GM12878 (cell line): ENCODE measurements around the gene SLC12A1. TPM values are rescaled to one million over a fixed set of nuclear protein-coding genes. Genes with fewer than 3 reads are reported as not detected.

Experiments used
- ATAC-seq: fragments of 200-7000 bp; cut with Tn5 transposase; 3 replicates; pipeline ENCODE4 v1.9.1; 2020; ENCODE audit warnings: mild to moderate bottlenecking, moderate library complexity
- BruUV-seq: library from RNA; stranded (reverse); fragments of 400-500 nt; replicated peaks from 2 replicates; lab custom pipeline; 2021; lab: Mats Ljungman, UMichigan
- CTCF ChIA-PET: fragments of 300-600 bp; sonication (Branson Sonifier 250); formaldehyde crosslinking; extraction: SDS; loops from one replicate; lab custom pipeline; 2021; ENCODE audit warnings: inconsistent platforms; lab: Yijun Ruan, JAX
- POLR2A ChIA-PET: fragments of 350-600 bp; formaldehyde crosslinking; extraction: SDS; loops from one replicate; lab custom pipeline; 2021; ENCODE audit warnings: inconsistent platforms; lab: Charles Lee
- RAD21 ChIA-PET: fragments of 300-600 bp; sonication (Branson Sonifier 250); formaldehyde crosslinking; loops from one replicate; lab custom pipeline; 2023; ENCODE audit warnings: antibody characterized with exemption; ENCODE audit not compliant: unreplicated experiment; lab: Charles Lee
- SMC1A ChIA-PET: fragments of 300-600 bp; sonication (Branson Sonifier 250); formaldehyde crosslinking; loops from one replicate; lab custom pipeline; 2023; ENCODE audit not compliant: unreplicated experiment, uncharacterized antibody; lab: Charles Lee
- DNase-seq: peaks from one replicate; pipeline ENCODE4 v3.0.0-alpha.2; 2011; ENCODE audit warnings: low read depth, low spot score
- FAIRE-seq: peaks from 3 replicates; lab custom pipeline; 2011; peaks lifted over from hg19 to GRCh38; lab: Jason Lieb, UNC
- H2AFZ ChIP-seq: 2 replicates; pipeline ENCODE4 v1.6.0; 2011; ENCODE audit warnings: low read depth, low read length, control low read depth; ENCODE audit not compliant: control insufficient read depth
- H3K27ac ChIP-seq: 2 replicates; pipeline ENCODE4 v1.5.1; 2011; ENCODE audit warnings: control low read depth; ENCODE audit not compliant: control insufficient read depth, insufficient read depth
- H3K27me3 ChIP-seq, 2 experiments: replicated peaks in 1 of 2; 2 replicates each; pipeline versions ENCODE4 v1.6.0 to v1.6.1; 2011; ENCODE audit warnings: low read length in 1 of 2; ENCODE audit not compliant: control insufficient read depth in 2 of 2, insufficient read depth in 2 of 2
- H3K36me3 ChIP-seq, 2 experiments: 2 replicates each; pipeline ENCODE4 v1.5.1; 2011; ENCODE audit warnings: low read length in 1 of 2; ENCODE audit not compliant: control insufficient read depth in 2 of 2, insufficient read depth in 2 of 2
- H3K4me1 ChIP-seq: 2 replicates; pipeline ENCODE4 v1.6.1; 2011; ENCODE audit warnings: mild to moderate bottlenecking, low read length, moderate library complexity, mixed read lengths; ENCODE audit not compliant: control insufficient read depth, insufficient read depth
- H3K4me2 ChIP-seq: 2 replicates; pipeline ENCODE4 v1.6.0; 2011; ENCODE audit warnings: control low read depth; ENCODE audit not compliant: control insufficient read depth, insufficient read depth
- H3K4me3 ChIP-seq: fragments of 200-600 bp; sonication (generic); 2 replicates; pipeline ENCODE4 v1.5.1; 2016
- H3K79me2 ChIP-seq: 2 replicates; pipeline ENCODE4 v1.6.0; 2011; ENCODE audit warnings: low read length; ENCODE audit not compliant: control insufficient read depth, insufficient read depth
- H3K9ac ChIP-seq: 2 replicates; pipeline ENCODE4 v1.8.0; 2011; ENCODE audit warnings: low read length, control low read depth, mixed read lengths; ENCODE audit not compliant: control insufficient read depth, insufficient read depth
- H3K9me3 ChIP-seq: replicated peaks from 3 replicates; pipeline ENCODE4 v1.5.1; 2011; ENCODE audit warnings: mild to moderate bottlenecking, low read length; ENCODE audit not compliant: control insufficient read depth, insufficient read depth
- H4K20me1 ChIP-seq: 2 replicates; pipeline ENCODE4 v1.6.0; 2011; ENCODE audit not compliant: control insufficient read depth, insufficient read depth
- EP300 ChIP-seq, 2 experiments: fragments of 150-350 bp in 1 of 2; IDR thresholded peaks; 2 replicates each; pipeline ENCODE4 v1.6.1; 2011 to 2012; ENCODE audit warnings: low read depth in 2 of 2, low read length in 2 of 2, borderline replicate concordance in 1 of 2, improper control_type of control experiment in 1 of 2, inconsistent platforms in 1 of 2; ENCODE audit not compliant: control insufficient read depth in 1 of 2
- HDGF ChIP-seq: fragments of 450-650 bp; IDR thresholded peaks from 2 replicates; pipeline ENCODE4 v1.6.1; 2016; ENCODE audit warnings: antibody characterized with exemption
- JUND ChIP-seq: IDR thresholded peaks from 2 replicates; pipeline ENCODE4 v1.6.1; 2012; ENCODE audit warnings: low read depth, mild to moderate bottlenecking, low read length, improper control_type of control experiment, moderate library complexity
- MTA2 ChIP-seq: fragments of 450-650 bp; IDR thresholded peaks from 2 replicates; pipeline ENCODE4 v1.6.1; 2016; ENCODE audit warnings: low read depth, mild to moderate bottlenecking, moderate library complexity
- POLR2A ChIP-seq: IDR thresholded peaks from 2 replicates; pipeline ENCODE4 v1.6.1; 2011; ENCODE audit warnings: low read depth, mild to moderate bottlenecking, low read length
- RELA ChIP-seq: fragments of 450-650 bp; IDR thresholded peaks from 2 replicates; pipeline ENCODE4 v1.8.0; 2014; ENCODE audit warnings: borderline replicate concordance; ENCODE audit not compliant: partially characterized antibody
- TCF12 ChIP-seq: IDR thresholded peaks from 2 replicates; pipeline ENCODE4 v1.6.1; 2011; ENCODE audit warnings: low read depth, mild to moderate bottlenecking, low read length
- ZBED1 ChIP-seq: IDR thresholded peaks from 2 replicates; pipeline ENCODE4 v1.6.1; 2016; ENCODE audit warnings: borderline replicate concordance
- ZNF207 ChIP-seq: fragments of 450-650 bp; IDR thresholded peaks from 2 replicates; pipeline ENCODE4 v1.6.1; 2014; ENCODE audit warnings: antibody characterized with exemption, mild to moderate bottlenecking, borderline replicate concordance
- in situ Hi-C: fragments of 300-500 bp; cut with MboI; formaldehyde crosslinking; loops from 9 replicates; pipeline ENCODE4 v1.14.3; 2018; ENCODE audit warnings: mixed read lengths
- intact Hi-C: fragments of 100-400 bp; cut with micrococcal nuclease; formaldehyde crosslinking; loops from one replicate; pipeline ENCODE4 v1.14.2; 2022; ENCODE audit not compliant: unreplicated experiment
- polyA plus RNA-seq, 11 experiments: library from polyadenylated mRNA; depleted of rRNA in 4 of 11; unstranded in 6 of 11; stranded (reverse) in 5 of 11; fragments of >200 nt; fragmentation: Nextera tagmentation in 4 of 11; fragmentation: Illumina TruSeq in 1 of 11; extraction: Ambion mirVana in 4 of 11; extraction: Trizol in 1 of 11; gene quantifications; 1 replicate in 1 of 11; 2 replicates in 10 of 11; pipeline versions ENCODE4 v1.2.1 to v1.2.3, GENCODE V29; 2011 to 2016; ENCODE audit warnings: inconsistent platforms in 2 of 11, missing spikeins in 2 of 11, low read depth in 1 of 11
- total RNA-seq, 4 experiments: library from RNA; depleted of rRNA in 3 of 4; stranded (reverse); fragments of >200 nt in 3 of 4; fragmentation: Illumina TruSeq in 1 of 4; extraction: Trizol in 1 of 4; gene quantifications; 2 replicates each; pipeline versions ENCODE4 v1.2.1 to v1.2.3, GENCODE V29; 2013 to 2021
- TF ChIP-seq, protein P1 (sequence below): IDR thresholded peaks from 2 replicates; pipeline ENCODE4 v1.6.1; 2011; ENCODE audit warnings: mild to moderate bottlenecking, low read depth, low read length, moderate library complexity; ENCODE audit not compliant: insufficient replicate concordance
- TF ChIP-seq, protein P2 (sequence below): IDR thresholded peaks from 2 replicates; pipeline ENCODE4 v1.6.1; 2011; ENCODE audit warnings: low read depth, low read length, improper control_type of control experiment, borderline replicate concordance
- TF ChIP-seq, protein P3 (sequence below): fragments of 150-350 bp; IDR thresholded peaks from 2 replicates; pipeline ENCODE4 v1.6.1; 2016; ENCODE audit warnings: low read depth, low read length
- TF ChIP-seq, protein P4 (sequence below): fragments of 450-650 bp; IDR thresholded peaks from 2 replicates; pipeline ENCODE4 v1.6.1; 2017; ENCODE audit warnings: mild to moderate bottlenecking, moderate library complexity

Gene SLC12A1
- total and polyA plus RNA-seq, 10 of the 15 experiments (the other 5 are each of a cell fraction or from before 2014, with no cell fraction given): under 0.01 TPM; not detected in 9

DNA sequence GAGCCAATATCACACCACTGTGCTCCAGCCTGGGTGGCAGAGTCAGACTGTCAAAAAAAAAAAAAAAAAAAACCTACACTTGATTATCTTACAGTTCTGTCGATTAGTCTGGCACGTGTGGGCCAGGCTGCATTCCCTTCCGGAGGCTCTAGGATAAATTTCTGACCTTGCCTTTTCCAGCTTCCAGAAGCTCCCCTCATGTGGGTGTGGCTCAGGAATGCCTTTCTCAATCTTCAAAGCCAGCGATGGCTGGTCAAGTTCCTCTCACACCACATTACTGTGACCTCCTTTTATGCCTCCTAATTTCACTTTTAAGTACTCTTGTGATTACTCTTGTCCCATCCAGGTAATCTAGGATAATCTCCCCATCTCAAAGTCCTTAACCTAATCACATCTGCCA, 66.9 kb downstream of the SLC12A1 start (continued):
- TF ChIP-seq EP300 (IDR thresholded peaks at IDR 0.05; ENCODE audit: borderline replicate concordance in 1 of 2, control insufficient read depth in 1 of 2, low read depth in 2 of 2, low read length in 2 of 2) (no peak), JUND (no peak)

DNA sequence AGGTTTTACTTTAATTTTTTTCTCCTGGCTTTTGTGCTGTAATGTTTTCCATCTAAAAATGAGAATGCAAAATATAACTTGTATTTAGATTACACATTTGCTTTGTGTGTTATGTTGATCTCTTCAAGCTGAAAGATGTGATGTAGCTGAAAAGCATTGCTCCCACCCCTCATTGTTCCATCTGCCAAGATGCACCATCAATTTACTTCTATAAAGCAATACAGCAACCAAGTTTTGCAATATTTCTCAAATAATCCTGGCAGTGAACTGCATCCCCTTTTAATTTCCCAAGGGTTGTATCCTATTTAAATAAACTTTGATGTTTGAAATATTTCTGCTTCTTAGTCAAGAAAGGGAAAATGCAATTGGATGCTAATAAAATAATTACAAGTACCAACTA, 72.6 kb downstream of the SLC12A1 start:
- Histone ChIP-seq H3K9me3 (no peaks in the 10 kb centered on the region), H3K4me1 (no peaks in the 10 kb centered on the region), H3K36me3 (no peaks in the 10 kb centered on the region), H3K4me3 (no peak overlapping the region), H3K9ac (no peak overlapping the region), H3K79me2 (no peaks in the 10 kb centered on the region), H4K20me1 (no peaks in the 10 kb centered on the region), H2AFZ (no peak overlapping the region), H3K27me3 (peaks cover 0 to 3% of the 10 kb centered on the region in 2 experiments; a peak in 3 of 4 replicates), H3K4me2 (no peak overlapping the region), H3K27ac (no peak overlapping the region)
- SMC1A ChIA-PET: interaction anchor here (0.5 kb wide), 1 partner anchor 184 kb away, joined by 3 read pairs; no protein-coding TSS in a partner anchor
- intact Hi-C loops (no loop called here), in situ Hi-C loops (no loop called here)
- RAD21 ChIA-PET: no interaction called here
- DNase-seq: no peak
- CTCF ChIA-PET: no interaction called here
- no TSS peak for BruUV-seq
- POLR2A ChIA-PET: interaction anchor here (0.6 kb wide), 1 partner anchor 998 kb away, joined by 5 read pairs; no protein-coding TSS in a partner anchor
- no peak for FAIRE-seq
- ATAC-seq: no peak
- TF ChIP-seq, protein P1, sequence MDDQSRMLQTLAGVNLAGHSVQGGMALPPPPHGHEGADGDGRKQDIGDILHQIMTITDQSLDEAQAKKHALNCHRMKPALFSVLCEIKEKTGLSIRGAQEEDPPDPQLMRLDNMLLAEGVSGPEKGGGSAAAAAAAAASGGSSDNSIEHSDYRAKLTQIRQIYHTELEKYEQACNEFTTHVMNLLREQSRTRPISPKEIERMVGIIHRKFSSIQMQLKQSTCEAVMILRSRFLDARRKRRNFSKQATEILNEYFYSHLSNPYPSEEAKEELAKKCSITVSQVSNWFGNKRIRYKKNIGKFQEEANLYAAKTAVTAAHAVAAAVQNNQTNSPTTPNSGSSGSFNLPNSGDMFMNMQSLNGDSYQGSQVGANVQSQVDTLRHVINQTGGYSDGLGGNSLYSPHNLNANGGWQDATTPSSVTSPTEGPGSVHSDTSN: no peak
- TF ChIP-seq RELA: no peak
- TF ChIP-seq TCF12: no peak
- no peak for TF ChIP-seq POLR2A
- TF ChIP-seq, protein P2, sequence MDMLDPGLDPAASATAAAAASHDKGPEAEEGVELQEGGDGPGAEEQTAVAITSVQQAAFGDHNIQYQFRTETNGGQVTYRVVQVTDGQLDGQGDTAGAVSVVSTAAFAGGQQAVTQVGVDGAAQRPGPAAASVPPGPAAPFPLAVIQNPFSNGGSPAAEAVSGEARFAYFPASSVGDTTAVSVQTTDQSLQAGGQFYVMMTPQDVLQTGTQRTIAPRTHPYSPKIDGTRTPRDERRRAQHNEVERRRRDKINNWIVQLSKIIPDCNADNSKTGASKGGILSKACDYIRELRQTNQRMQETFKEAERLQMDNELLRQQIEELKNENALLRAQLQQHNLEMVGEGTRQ: no peak
- no peak for TF ChIP-seq ZNF207
- TF ChIP-seq, protein P3, sequence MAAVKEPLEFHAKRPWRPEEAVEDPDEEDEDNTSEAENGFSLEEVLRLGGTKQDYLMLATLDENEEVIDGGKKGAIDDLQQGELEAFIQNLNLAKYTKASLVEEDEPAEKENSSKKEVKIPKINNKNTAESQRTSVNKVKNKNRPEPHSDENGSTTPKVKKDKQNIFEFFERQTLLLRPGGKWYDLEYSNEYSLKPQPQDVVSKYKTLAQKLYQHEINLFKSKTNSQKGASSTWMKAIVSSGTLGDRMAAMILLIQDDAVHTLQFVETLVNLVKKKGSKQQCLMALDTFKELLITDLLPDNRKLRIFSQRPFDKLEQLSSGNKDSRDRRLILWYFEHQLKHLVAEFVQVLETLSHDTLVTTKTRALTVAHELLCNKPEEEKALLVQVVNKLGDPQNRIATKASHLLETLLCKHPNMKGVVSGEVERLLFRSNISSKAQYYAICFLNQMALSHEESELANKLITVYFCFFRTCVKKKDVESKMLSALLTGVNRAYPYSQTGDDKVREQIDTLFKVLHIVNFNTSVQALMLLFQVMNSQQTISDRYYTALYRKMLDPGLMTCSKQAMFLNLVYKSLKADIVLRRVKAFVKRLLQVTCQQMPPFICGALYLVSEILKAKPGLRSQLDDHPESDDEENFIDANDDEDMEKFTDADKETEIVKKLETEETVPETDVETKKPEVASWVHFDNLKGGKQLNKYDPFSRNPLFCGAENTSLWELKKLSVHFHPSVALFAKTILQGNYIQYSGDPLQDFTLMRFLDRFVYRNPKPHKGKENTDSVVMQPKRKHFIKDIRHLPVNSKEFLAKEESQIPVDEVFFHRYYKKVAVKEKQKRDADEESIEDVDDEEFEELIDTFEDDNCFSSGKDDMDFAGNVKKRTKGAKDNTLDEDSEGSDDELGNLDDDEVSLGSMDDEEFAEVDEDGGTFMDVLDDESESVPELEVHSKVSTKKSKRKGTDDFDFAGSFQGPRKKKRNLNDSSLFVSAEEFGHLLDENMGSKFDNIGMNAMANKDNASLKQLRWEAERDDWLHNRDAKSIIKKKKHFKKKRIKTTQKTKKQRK: no peak
- TF ChIP-seq, protein P4, sequence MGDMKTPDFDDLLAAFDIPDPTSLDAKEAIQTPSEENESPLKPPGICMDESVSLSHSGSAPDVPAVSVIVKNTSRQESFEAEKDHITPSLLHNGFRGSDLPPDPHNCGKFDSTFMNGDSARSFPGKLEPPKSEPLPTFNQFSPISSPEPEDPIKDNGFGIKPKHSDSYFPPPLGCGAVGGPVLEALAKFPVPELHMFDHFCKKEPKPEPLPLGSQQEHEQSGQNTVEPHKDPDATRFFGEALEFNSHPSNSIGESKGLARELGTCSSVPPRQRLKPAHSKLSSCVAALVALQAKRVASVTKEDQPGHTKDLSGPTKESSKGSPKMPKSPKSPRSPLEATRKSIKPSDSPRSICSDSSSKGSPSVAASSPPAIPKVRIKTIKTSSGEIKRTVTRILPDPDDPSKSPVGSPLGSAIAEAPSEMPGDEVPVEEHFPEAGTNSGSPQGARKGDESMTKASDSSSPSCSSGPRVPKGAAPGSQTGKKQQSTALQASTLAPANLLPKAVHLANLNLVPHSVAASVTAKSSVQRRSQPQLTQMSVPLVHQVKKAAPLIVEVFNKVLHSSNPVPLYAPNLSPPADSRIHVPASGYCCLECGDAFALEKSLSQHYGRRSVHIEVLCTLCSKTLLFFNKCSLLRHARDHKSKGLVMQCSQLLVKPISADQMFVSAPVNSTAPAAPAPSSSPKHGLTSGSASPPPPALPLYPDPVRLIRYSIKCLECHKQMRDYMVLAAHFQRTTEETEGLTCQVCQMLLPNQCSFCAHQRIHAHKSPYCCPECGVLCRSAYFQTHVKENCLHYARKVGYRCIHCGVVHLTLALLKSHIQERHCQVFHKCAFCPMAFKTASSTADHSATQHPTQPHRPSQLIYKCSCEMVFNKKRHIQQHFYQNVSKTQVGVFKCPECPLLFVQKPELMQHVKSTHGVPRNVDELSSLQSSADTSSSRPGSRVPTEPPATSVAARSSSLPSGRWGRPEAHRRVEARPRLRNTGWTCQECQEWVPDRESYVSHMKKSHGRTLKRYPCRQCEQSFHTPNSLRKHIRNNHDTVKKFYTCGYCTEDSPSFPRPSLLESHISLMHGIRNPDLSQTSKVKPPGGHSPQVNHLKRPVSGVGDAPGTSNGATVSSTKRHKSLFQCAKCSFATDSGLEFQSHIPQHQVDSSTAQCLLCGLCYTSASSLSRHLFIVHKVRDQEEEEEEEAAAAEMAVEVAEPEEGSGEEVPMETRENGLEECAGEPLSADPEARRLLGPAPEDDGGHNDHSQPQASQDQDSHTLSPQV: no peak
- no peak for TF ChIP-seq MTA2
- TF ChIP-seq ZBED1: no peak
- TF ChIP-seq HDGF: no peak
